Body of pancreas (tissue), 4 donors: ENCODE measurements around the gene STAT5B.

Experiments used
- POLR2A ChIP-seq, 3 donors: fragments of 450-650 bp; IDR thresholded peaks; one replicate each; pipeline ENCODE4 v1.6.1; 2016; ENCODE audit warnings: antibody characterized with exemption in 3 of 3, mild to moderate bottlenecking in 2 of 3
- TF ChIP-seq, protein P1 (sequence below), 7 experiments: fragments of 450-650 bp in 4 of 7; fragments of 200-600 bp in 3 of 7; sonication (generic) in 3 of 7; IDR thresholded peaks; one replicate each; pipeline ENCODE4 v1.5.1; 2016 to 2019; ENCODE audit warnings: antibody characterized with exemption in 7 of 7

DNA sequence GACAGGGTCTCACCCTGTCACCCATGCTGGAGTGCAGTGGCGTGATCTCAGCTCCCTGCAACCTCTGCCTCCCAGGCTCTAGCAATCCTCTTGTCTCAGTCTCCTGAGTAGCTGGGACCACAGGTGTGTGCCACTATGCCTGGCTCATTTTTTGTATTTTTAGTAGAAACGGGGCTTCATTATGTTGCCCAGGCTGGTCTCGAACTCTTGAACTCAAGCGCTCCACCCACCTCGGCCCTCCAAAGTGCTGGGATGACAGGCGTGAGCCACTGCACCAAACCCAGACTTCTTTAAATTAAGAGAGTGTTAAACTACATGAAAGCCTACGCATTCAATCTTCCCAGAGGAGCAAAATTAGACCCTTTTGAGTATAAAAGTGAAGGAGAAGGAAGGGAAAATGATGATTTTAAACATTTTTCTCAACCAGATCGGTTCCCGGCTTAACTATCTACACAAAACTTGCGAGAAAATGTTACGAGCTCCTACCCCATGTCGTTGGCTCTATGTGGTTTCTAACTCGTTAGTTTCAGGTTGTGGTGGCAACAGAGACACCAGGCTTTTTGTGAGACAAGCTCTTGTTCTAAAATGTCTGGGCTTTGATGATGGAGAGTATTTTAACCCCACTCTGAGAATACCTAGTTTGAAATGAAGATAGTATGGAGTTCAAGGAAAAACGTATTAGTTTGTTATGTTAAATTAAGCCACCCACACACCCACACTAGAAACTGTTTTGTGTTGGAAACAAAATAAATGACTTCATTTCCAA, 26.3 kb downstream of the STAT5B start:
- TF ChIP-seq, protein P1, sequence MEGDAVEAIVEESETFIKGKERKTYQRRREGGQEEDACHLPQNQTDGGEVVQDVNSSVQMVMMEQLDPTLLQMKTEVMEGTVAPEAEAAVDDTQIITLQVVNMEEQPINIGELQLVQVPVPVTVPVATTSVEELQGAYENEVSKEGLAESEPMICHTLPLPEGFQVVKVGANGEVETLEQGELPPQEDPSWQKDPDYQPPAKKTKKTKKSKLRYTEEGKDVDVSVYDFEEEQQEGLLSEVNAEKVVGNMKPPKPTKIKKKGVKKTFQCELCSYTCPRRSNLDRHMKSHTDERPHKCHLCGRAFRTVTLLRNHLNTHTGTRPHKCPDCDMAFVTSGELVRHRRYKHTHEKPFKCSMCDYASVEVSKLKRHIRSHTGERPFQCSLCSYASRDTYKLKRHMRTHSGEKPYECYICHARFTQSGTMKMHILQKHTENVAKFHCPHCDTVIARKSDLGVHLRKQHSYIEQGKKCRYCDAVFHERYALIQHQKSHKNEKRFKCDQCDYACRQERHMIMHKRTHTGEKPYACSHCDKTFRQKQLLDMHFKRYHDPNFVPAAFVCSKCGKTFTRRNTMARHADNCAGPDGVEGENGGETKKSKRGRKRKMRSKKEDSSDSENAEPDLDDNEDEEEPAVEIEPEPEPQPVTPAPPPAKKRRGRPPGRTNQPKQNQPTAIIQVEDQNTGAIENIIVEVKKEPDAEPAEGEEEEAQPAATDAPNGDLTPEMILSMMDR (IDR thresholded peaks at IDR 0.05) = no peak
- TF ChIP-seq POLR2A (IDR thresholded peaks at IDR 0.05) = no peak
